ENCODE measurements around the gene HIVEP3.

- no peak for TF ChIP-seq CTCF (IDR thresholded peaks at IDR 0.05)
- TF ChIP-seq EZH2 (IDR thresholded peaks at IDR 0.05; ENCODE audit: borderline replicate concordance, insufficient read depth, low read depth, low read length, poor library complexity, severe bottlenecking) = no peak
Observed at GRCh38 chr1:41708332-41708731, 210.4 kb downstream of the HIVEP3 start.
